SK-N-SH (cell line): Measurements from ENCODE around the gene DLX5. TPM values are rescaled to one million over a fixed set of nuclear protein-coding genes. Genes with fewer than 3 reads are reported as not detected.
A peak's percentile ranks its signal among the peaks of the same experiment; 100 is the strongest.

Experiments used
- CTCF ChIA-PET: fragments of 300-600, 350-600 bp; formaldehyde crosslinking; extraction: SDS; loops from one replicate; lab custom pipeline; 2021; lab: Yijun Ruan, JAX
- POLR2A ChIA-PET: fragments of 350-600 bp; sonication (Branson Sonifier 250); formaldehyde crosslinking; extraction: SDS; loops from one replicate; lab custom pipeline; 2020; ENCODE audit warnings: antibody characterized with exemption, inconsistent platforms; lab: Yijun Ruan, JAX
- DNase-seq: peaks from one replicate; pipeline ENCODE4 v3.0.0; 2012
- H2AFZ ChIP-seq: fragments of 200-600 bp; sonication (generic); 2 replicates; pipeline ENCODE4 v1.8.1; 2016; ENCODE audit warnings: antibody characterized with exemption, mild to moderate bottlenecking, low read depth
- H3F3A ChIP-seq: fragments of 200-600 bp; sonication (generic); replicated peaks from 2 replicates; pipeline ENCODE3; 2016; ENCODE audit warnings: antibody characterized with exemption, mild to moderate bottlenecking; ENCODE audit not compliant: insufficient read depth
- H3K27ac ChIP-seq, 2 experiments: fragments of 200-500 bp in 1 of 2; fragments of 200-600 bp in 1 of 2; sonication (Bioruptor generic) in 1 of 2; sonication (generic), shearing (Covaris generic) in 1 of 2; 2 replicates each; pipeline versions ENCODE4 v1.5.1 to v1.6.1; 2014 to 2016; ENCODE audit warnings: low read depth in 2 of 2, inconsistent platforms in 1 of 2, low read length in 1 of 2, mild to moderate bottlenecking in 1 of 2, mixed read lengths in 1 of 2
- H3K27me3 ChIP-seq: fragments of 200-600 bp; sonication (generic), shearing (Covaris generic); 2 replicates; pipeline ENCODE4 v1.6.1; 2016; ENCODE audit warnings: mixed run types; ENCODE audit not compliant: insufficient read depth
- H3K36me3 ChIP-seq, 2 experiments: fragments of 200-500 bp in 1 of 2; fragments of 200-600 bp in 1 of 2; sonication (Bioruptor generic) in 1 of 2; sonication (generic) in 1 of 2; replicated peaks in 1 of 2; 2 replicates each; pipeline versions ENCODE3 to v1.5.1; 2014 to 2016; ENCODE audit warnings: low read length in 1 of 2, mild to moderate bottlenecking in 1 of 2; ENCODE audit not compliant: insufficient read depth in 2 of 2, control insufficient read depth in 1 of 2
- H3K4me1 ChIP-seq, 2 experiments: fragments of 200-500 bp in 1 of 2; fragments of 200-600 bp in 1 of 2; sonication (Bioruptor generic) in 1 of 2; sonication (generic), shearing (Covaris generic) in 1 of 2; 2 replicates each; pipeline versions ENCODE4 v1.5.1 to v1.6.1; 2014 to 2016; ENCODE audit warnings: low read depth in 1 of 2, low read length in 1 of 2, mixed run types in 1 of 2; ENCODE audit not compliant: insufficient read depth in 2 of 2, control insufficient read depth in 1 of 2
- H3K4me2 ChIP-seq: fragments of 200-600 bp; sonication (generic), shearing (Covaris generic); 2 replicates; pipeline ENCODE4 v1.6.1; 2017; ENCODE audit warnings: mixed run types
- H3K4me3 ChIP-seq, 2 experiments: fragments of 200-500 bp in 1 of 2; fragments of 200-600 bp in 1 of 2; sonication (Bioruptor generic) in 1 of 2; sonication (generic), shearing (Covaris generic) in 1 of 2; 2 replicates each; pipeline versions ENCODE4 v1.5.1 to v1.8.1; 2014 to 2016; ENCODE audit warnings: low read depth in 2 of 2, inconsistent platforms in 1 of 2, low read length in 1 of 2, mild to moderate bottlenecking in 1 of 2, mixed read lengths in 1 of 2, moderate library complexity in 1 of 2
- H3K79me2 ChIP-seq: fragments of 200-600 bp; sonication (generic); 2 replicates; pipeline ENCODE4 v1.8.1; 2017; ENCODE audit warnings: mild to moderate bottlenecking; ENCODE audit not compliant: insufficient read depth
- H3K9ac ChIP-seq: fragments of 200-600 bp; sonication (generic); 2 replicates; pipeline ENCODE4 v1.6.1; 2017; ENCODE audit warnings: mixed run types
- H3K9me2 ChIP-seq: fragments of 200-600 bp; sonication (generic); 2 replicates; pipeline ENCODE4 v1.6.1; 2017; ENCODE audit warnings: mixed run types
- H3K9me3 ChIP-seq: fragments of 200-600 bp; sonication (generic); 2 replicates; pipeline ENCODE4 v1.6.1; 2017; ENCODE audit warnings: mixed run types, mild to moderate bottlenecking, moderate library complexity
- H4K20me1 ChIP-seq: fragments of 200-600 bp; sonication (generic); 2 replicates; pipeline ENCODE4 v1.6.1; 2017; ENCODE audit warnings: mild to moderate bottlenecking, mixed run types; ENCODE audit not compliant: insufficient read depth
- CHD2 ChIP-seq: fragments of 150-350 bp; IDR thresholded peaks from 2 replicates; pipeline ENCODE4 v1.6.1; 2018; ENCODE audit warnings: low read length; ENCODE audit not compliant: partially characterized antibody
- EZH2phosphoT487 ChIP-seq: fragments of 200-600 bp; sonication (generic); IDR thresholded peaks from 2 replicates; pipeline ENCODE4 v1.6.1; 2017; ENCODE audit warnings: low read depth, mixed run types, mild to moderate bottlenecking, antibody characterized with exemption, moderate library complexity, borderline replicate concordance
- FOXJ3 ChIP-seq: sonication (generic); formaldehyde crosslinking; IDR thresholded peaks from 2 replicates; pipeline ENCODE4 v1.5.1; 2020; ENCODE audit warnings: mild to moderate bottlenecking, missing genetic modification reagents
- FOXM1 ChIP-seq: IDR thresholded peaks from 2 replicates; pipeline ENCODE4 v1.4.0; 2012; ENCODE audit warnings: low read depth, mild to moderate bottlenecking
- JUND ChIP-seq: IDR thresholded peaks from 2 replicates; pipeline ENCODE4 v1.4.0; 2012
- MEF2A ChIP-seq: IDR thresholded peaks from 2 replicates; pipeline ENCODE4 v1.4.0; 2012; ENCODE audit warnings: low read depth, borderline replicate concordance
- MXI1 ChIP-seq: IDR thresholded peaks from 2 replicates; pipeline ENCODE4 v1.6.1; 2012; ENCODE audit warnings: mild to moderate bottlenecking, low read depth, low read length, improper control_type of control experiment
- RAD21 ChIP-seq: IDR thresholded peaks from 2 replicates; pipeline ENCODE4 v1.6.1; 2012; ENCODE audit warnings: mild to moderate bottlenecking, low read length
- RFX5 ChIP-seq: IDR thresholded peaks from 2 replicates; pipeline ENCODE4 v1.6.1; 2012; ENCODE audit warnings: mild to moderate bottlenecking, improper control_type of control experiment, low read length
- SMC3 ChIP-seq: IDR thresholded peaks from 2 replicates; pipeline ENCODE4 v1.6.1; 2012; ENCODE audit warnings: low read depth, low read length, improper control_type of control experiment
- USF2 ChIP-seq: fragments of 150-350 bp; IDR thresholded peaks from 2 replicates; pipeline ENCODE4 v1.6.1; 2017; ENCODE audit warnings: antibody characterized with exemption, low read length, low read depth, borderline replicate concordance
- ZBTB33 ChIP-seq: IDR thresholded peaks from 2 replicates; pipeline ENCODE4 v1.4.0; 2012; ENCODE audit warnings: low read depth, borderline replicate concordance
- WGBS: methylation state at CpG from one replicate; pipeline ENCODE4 v1.1.6; 2017; ENCODE audit warnings: low lambda C conversion rate; 5-methylcytosine and 5-hydroxymethylcytosine counted together
- polyA plus RNA-seq, 3 experiments: library from polyadenylated mRNA; depleted of rRNA; stranded (reverse); fragments of >200 nt; gene quantifications; 2 replicates each; pipeline ENCODE4 v1.2.3, GENCODE V29; 2012
- TF ChIP-seq, protein P1 (sequence below): IDR thresholded peaks from 2 replicates; pipeline ENCODE4 v1.4.0; 2012; ENCODE audit warnings: low read depth, borderline replicate concordance
- TF ChIP-seq, protein P2 (sequence below): fragments of 200-600 bp; sonication (generic); IDR thresholded peaks from 2 replicates; pipeline ENCODE4 v1.6.1; 2017; ENCODE audit warnings: antibody characterized with exemption, mild to moderate bottlenecking, moderate library complexity

The DLX5 gene
- polyA plus RNA-seq, 1 of the 3 experiments (the other 2 are of a cell fraction): not detected

GRCh38 chr7:97064972-97065587, 40.4 kb upstream of the DLX5 start:
- Histone ChIP-seq H3K79me2 (no peaks in the 10 kb centered on the region), H3K27ac (no peak overlapping the region), H3K9me2 (no peaks in the 10 kb centered on the region), H3K27me3 (no peaks in the 10 kb centered on the region), H3K4me2 (no peak overlapping the region), H3K4me3 (peak overlapping the region in 1 of 2 experiments; percentile 18; a peak in 1 of 4 replicates), H3K9me3 (no peaks in the 10 kb centered on the region), H4K20me1 (no peaks in the 10 kb centered on the region), H3K4me1 (no peaks in the 10 kb centered on the region), H2AFZ (no peak overlapping the region), H3F3A (no peaks in the 10 kb centered on the region), H3K9ac (no peak overlapping the region), H3K36me3 (no peaks in the 10 kb centered on the region)
- TF ChIP-seq RAD21 (peak; percentile 74), SMC3 (peak; percentile 77), RFX5 (no peak), CHD2 (no peak)
- TF ChIP-seq, protein P1, sequence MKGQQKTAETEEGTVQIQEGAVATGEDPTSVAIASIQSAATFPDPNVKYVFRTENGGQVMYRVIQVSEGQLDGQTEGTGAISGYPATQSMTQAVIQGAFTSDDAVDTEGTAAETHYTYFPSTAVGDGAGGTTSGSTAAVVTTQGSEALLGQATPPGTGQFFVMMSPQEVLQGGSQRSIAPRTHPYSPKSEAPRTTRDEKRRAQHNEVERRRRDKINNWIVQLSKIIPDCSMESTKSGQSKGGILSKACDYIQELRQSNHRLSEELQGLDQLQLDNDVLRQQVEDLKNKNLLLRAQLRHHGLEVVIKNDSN: no peak
- TF ChIP-seq, protein P2, sequence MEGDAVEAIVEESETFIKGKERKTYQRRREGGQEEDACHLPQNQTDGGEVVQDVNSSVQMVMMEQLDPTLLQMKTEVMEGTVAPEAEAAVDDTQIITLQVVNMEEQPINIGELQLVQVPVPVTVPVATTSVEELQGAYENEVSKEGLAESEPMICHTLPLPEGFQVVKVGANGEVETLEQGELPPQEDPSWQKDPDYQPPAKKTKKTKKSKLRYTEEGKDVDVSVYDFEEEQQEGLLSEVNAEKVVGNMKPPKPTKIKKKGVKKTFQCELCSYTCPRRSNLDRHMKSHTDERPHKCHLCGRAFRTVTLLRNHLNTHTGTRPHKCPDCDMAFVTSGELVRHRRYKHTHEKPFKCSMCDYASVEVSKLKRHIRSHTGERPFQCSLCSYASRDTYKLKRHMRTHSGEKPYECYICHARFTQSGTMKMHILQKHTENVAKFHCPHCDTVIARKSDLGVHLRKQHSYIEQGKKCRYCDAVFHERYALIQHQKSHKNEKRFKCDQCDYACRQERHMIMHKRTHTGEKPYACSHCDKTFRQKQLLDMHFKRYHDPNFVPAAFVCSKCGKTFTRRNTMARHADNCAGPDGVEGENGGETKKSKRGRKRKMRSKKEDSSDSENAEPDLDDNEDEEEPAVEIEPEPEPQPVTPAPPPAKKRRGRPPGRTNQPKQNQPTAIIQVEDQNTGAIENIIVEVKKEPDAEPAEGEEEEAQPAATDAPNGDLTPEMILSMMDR: peak; percentile 98
- WGBS: 4% methylated on average over 5 of the region's 5 CpGs
- DNase-seq: peak; percentile 78
- CTCF ChIA-PET: interaction anchor here (0.6 to 4.7 kb wide), 40 partner anchors 11 to 1345 kb away, joined by 3 to 51 read pairs (median 4); no protein-coding TSS in a partner anchor
- POLR2A ChIA-PET: no interaction called here

- Histone ChIP-seq H3K27me3 (no peaks in the 10 kb centered on the region), H3K4me3 (no peak overlapping the region), H3K9me3 (no peaks in the 10 kb centered on the region), H4K20me1 (no peaks in the 10 kb centered on the region), H3K27ac (no peak overlapping the region), H3K36me3 (no peaks in the 10 kb centered on the region), H3K4me1 (no peaks in the 10 kb centered on the region), H3K9ac (no peak overlapping the region), H3K9me2 (no peaks in the 10 kb centered on the region), H3F3A (no peaks in the 10 kb centered on the region), H2AFZ (no peak overlapping the region), H3K4me2 (no peak overlapping the region), H3K79me2 (no peaks in the 10 kb centered on the region)
- CTCF ChIA-PET: interaction anchor here (0.8 to 4.7 kb wide), 18 partner anchors 12 to 1193 kb away, joined by 3 to 51 read pairs (median 4); no protein-coding TSS in a partner anchor
- no peak for DNase-seq
- 10% methylated on average over 3 of the region's 3 CpGs for WGBS
- TF ChIP-seq FOXM1: no peak
- POLR2A ChIA-PET: no interaction called here
Measured at GRCh38 chr7:97064020-97064419, 39.4 kb upstream of the DLX5 start.

DNA sequence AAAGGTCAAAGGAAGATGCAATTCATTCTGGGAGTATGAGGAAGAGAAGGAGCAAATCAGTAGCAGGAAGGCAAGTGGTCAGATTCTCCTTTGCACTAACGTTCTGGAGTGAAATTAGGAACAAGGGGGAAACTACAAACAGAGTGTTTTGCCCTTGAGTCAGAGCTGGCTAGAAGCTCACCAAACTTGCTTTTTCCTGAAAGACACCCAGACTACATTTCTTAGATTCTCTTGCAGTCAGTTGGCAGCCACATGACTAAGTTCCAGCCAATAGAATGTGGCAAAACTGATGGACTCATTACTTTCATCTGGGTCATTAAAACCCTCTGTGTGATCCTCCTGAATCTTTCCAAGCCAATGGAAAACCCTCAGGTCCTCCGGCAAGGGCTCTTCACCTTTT, 18.6 kb upstream of the DLX5 start:
- H3F3A ChIP-seq: no peaks in the 10 kb centered on the region
- H3K4me3 ChIP-seq: no peak overlapping the region
- no peaks in the 10 kb centered on the region for H3K9me2 ChIP-seq
- H3K4me2 ChIP-seq: peak overlapping the region; percentile 32; the same call in 1 of the 2 replicates
- H2AFZ ChIP-seq: no peak overlapping the region; the same call in 1 of the 2 replicates
- ChIA-PET POLR2A (no interaction called here), CTCF (interaction anchor here (2.0 to 2.2 kb wide), 2 partner anchors 15 to 21 kb away, joined by 7 to 11 read pairs; no protein-coding TSS in a partner anchor)
- H3K9me3 ChIP-seq: no peaks in the 10 kb centered on the region
- H3K36me3 ChIP-seq: no peaks in the 10 kb centered on the region
- H4K20me1 ChIP-seq: no peaks in the 10 kb centered on the region
- H3K9ac ChIP-seq: no peak overlapping the region
- H3K79me2 ChIP-seq: no peaks in the 10 kb centered on the region
- H3K27me3 ChIP-seq: no peaks in the 10 kb centered on the region
- no peaks in the 10 kb centered on the region for H3K4me1 ChIP-seq
- no peak overlapping the region for H3K27ac ChIP-seq
- no peak for DNase-seq
- WGBS: 17% methylated on average over 2 of the region's 2 CpGs
- no peak for TF ChIP-seq ZBTB33
- TF ChIP-seq MXI1: no peak
- no peak for TF ChIP-seq EZH2phosphoT487
- no peak for TF ChIP-seq FOXJ3 (CRISPR knock-in tag)
- no peak for TF ChIP-seq JUND
- TF ChIP-seq FOXM1: no peak
- no peak for TF ChIP-seq USF2
- TF ChIP-seq, protein P1: no peak; the same call in 1 of the 2 replicates
- TF ChIP-seq MEF2A: no peak
